ENCODE results near the gene ANKRD22.

DNA sequence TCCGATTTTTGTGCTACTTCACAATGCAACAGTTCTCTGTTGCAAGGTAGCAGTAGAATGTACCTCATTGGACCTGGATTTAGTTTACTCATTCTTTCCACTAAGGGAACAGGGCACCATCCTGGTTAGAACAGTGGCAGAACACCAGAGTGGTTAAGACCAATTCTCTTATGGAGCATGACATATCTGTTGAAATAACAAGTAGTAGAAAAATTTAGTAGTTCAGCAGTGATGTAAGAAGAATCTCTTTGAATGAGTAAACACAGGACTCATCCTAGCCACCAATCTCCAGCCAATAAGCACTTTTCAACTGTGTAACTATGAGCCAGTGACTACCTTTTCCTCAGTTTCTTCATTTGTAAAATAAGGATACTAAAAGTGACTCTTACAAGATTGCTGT, 2.4 kb downstream of the ANKRD22 start:
- TF ChIP-seq CTCF (conservative IDR thresholded peaks at IDR 0.05; ENCODE audit: low read length) (no peak), EZH2phosphoT487 (IDR thresholded peaks at IDR 0.05; ENCODE audit: borderline replicate concordance) (no peak)
